GM18858 (cell line): ENCODE measurements around the gene LSM4.

Source experiments
- ATAC-seq: cut with Tn5 transposase; IDR thresholded peaks from one replicate; pipeline ENCODE4 v1.9.1; 2021; ENCODE audit not compliant: unreplicated experiment

LSM4 gene

GRCh38 chr19:18257503-18258470, 65.1 kb downstream of the LSM4 start:
- ATAC-seq, result no peak
